ENCODE results near the gene ADAMTS2.

GRCh38 chr5:179167871-179168451, 177.3 kb downstream of the ADAMTS2 start:
- TF ChIP-seq CTCF (IDR thresholded peaks at IDR 0.05): no peak
- no peak for TF ChIP-seq POLR2A (IDR thresholded peaks at IDR 0.05)

Measured in lower leg skin (tissue), 3 donors.